Ishikawa (cell line): ENCODE data around the gene RIBC2.

Experiments
- CEBPB ChIP-seq: IDR thresholded peaks from 2 replicates; pipeline ENCODE4 v1.6.1; 2012
- CREB1 ChIP-seq: IDR thresholded peaks from 2 replicates; pipeline ENCODE4 v1.6.1; 2012; ENCODE audit warnings: low read depth
- EGR1 ChIP-seq: IDR thresholded peaks from 2 replicates; pipeline ENCODE4 v1.6.1; 2012
- EP300 ChIP-seq: IDR thresholded peaks from 2 replicates; pipeline ENCODE4 v1.6.1; 2012; ENCODE audit warnings: borderline replicate concordance
- FOXM1 ChIP-seq: IDR thresholded peaks from 2 replicates; pipeline ENCODE4 v1.6.1; 2012; ENCODE audit warnings: low read depth, borderline replicate concordance
- NFIC ChIP-seq: IDR thresholded peaks from 2 replicates; pipeline ENCODE4 v1.6.1; 2012
- RAD21 ChIP-seq: IDR thresholded peaks from 2 replicates; pipeline ENCODE4 v1.6.1; 2012; ENCODE audit warnings: low read depth
- TAF1 ChIP-seq: IDR thresholded peaks from 2 replicates; pipeline ENCODE4 v1.6.1; 2012; ENCODE audit warnings: low read depth, mild to moderate bottlenecking
- TCF12 ChIP-seq: IDR thresholded peaks from 2 replicates; pipeline ENCODE4 v1.6.1; 2012; ENCODE audit warnings: low read depth
- TEAD4 ChIP-seq: IDR thresholded peaks from 2 replicates; pipeline ENCODE4 v1.6.1; 2012
- USF1 ChIP-seq: IDR thresholded peaks from 2 replicates; pipeline ENCODE4 v1.6.1; 2012
- YY1 ChIP-seq: IDR thresholded peaks from 2 replicates; pipeline ENCODE4 v1.6.1; 2012; ENCODE audit warnings: low read depth
- ZBTB7A ChIP-seq: IDR thresholded peaks from 2 replicates; pipeline ENCODE4 v1.6.1; 2012; ENCODE audit warnings: low read depth
- TF ChIP-seq, protein P1 (sequence below): IDR thresholded peaks from 2 replicates; pipeline ENCODE4 v1.6.1; 2012
- TF ChIP-seq, protein P2 (sequence below): IDR thresholded peaks from 2 replicates; pipeline ENCODE4 v1.6.1; 2012; ENCODE audit warnings: low read depth, mild to moderate bottlenecking

The RIBC2 gene

GRCh38 chr22:45425101-45425500 lies 11.6 kb downstream of the RIBC2 start:
- TF ChIP-seq YY1 (no peak), TCF12 (no peak), CEBPB (no peak), CREB1 (no peak)

GRCh38 chr22:45425531-45426265 lies 12.2 kb downstream of the RIBC2 start:
- no peak for TF ChIP-seq TEAD4
- no peak for TF ChIP-seq TCF12
- TF ChIP-seq USF1 = no peak
- TF ChIP-seq EP300 = no peak
- no peak for TF ChIP-seq YY1
- no peak for TF ChIP-seq RAD21
- TF ChIP-seq CEBPB = no peak

DNA sequence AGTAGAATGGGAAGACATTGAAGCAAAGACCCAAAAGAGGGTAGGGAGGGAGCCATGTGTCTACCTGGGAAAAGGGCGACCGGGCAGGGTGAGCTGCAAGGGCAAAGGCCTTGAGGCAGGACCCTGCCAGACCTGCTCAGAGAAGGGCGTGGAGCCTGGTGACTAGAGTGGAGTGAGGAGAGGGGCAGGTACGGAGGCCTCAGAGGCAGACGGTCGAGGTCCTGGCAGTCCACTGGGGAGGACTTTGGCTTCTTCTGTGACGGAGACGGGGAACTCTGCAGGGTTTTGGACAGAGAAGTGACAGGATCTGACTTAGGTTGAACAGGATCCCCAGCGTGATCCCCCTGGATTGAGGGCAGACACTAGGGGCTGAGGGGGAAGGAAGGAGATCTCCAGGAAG lies 12.9 kb downstream of the RIBC2 start:
- TF ChIP-seq TAF1 (no peak), ZBTB7A (no peak)

DNA sequence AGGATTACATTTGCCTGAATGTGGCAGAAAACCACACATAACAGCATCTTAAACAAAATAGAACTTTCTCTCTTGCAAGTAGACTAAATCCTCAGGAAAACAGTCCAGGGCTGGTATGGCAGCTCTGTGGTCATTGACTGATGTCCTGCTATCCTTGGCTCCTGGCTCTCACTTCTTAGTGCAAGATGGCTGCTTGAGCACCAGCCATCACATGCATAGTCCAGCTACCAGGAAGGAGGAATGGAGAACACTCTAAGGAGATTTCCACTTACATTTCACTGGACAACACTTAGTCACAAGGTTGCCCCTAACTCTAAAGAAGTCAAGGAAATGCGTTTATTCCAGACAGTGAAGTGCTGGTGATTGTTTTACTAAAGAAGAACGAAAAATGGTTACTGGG lies 13.6 kb downstream of the RIBC2 start:
- TF ChIP-seq CEBPB (no peak), ZBTB7A (no peak), RAD21 (no peak), EGR1 (no peak), TCF12 (no peak), NFIC (no peak), FOXM1 (no peak), TEAD4 (no peak)
- TF ChIP-seq, protein P1, sequence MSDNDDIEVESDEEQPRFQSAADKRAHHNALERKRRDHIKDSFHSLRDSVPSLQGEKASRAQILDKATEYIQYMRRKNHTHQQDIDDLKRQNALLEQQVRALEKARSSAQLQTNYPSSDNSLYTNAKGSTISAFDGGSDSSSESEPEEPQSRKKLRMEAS = no peak
- TF ChIP-seq, protein P2, sequence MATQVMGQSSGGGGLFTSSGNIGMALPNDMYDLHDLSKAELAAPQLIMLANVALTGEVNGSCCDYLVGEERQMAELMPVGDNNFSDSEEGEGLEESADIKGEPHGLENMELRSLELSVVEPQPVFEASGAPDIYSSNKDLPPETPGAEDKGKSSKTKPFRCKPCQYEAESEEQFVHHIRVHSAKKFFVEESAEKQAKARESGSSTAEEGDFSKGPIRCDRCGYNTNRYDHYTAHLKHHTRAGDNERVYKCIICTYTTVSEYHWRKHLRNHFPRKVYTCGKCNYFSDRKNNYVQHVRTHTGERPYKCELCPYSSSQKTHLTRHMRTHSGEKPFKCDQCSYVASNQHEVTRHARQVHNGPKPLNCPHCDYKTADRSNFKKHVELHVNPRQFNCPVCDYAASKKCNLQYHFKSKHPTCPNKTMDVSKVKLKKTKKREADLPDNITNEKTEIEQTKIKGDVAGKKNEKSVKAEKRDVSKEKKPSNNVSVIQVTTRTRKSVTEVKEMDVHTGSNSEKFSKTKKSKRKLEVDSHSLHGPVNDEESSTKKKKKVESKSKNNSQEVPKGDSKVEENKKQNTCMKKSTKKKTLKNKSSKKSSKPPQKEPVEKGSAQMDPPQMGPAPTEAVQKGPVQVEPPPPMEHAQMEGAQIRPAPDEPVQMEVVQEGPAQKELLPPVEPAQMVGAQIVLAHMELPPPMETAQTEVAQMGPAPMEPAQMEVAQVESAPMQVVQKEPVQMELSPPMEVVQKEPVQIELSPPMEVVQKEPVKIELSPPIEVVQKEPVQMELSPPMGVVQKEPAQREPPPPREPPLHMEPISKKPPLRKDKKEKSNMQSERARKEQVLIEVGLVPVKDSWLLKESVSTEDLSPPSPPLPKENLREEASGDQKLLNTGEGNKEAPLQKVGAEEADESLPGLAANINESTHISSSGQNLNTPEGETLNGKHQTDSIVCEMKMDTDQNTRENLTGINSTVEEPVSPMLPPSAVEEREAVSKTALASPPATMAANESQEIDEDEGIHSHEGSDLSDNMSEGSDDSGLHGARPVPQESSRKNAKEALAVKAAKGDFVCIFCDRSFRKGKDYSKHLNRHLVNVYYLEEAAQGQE = no peak

GRCh38 chr22:45428391-45429385 lies 15.2 kb downstream of the RIBC2 start:
- no peak for TF ChIP-seq USF1
- no peak for TF ChIP-seq YY1
- no peak for TF ChIP-seq TCF12
- TF ChIP-seq TAF1 = no peak
- no peak for TF ChIP-seq TEAD4
- TF ChIP-seq RAD21 = no peak

DNA sequence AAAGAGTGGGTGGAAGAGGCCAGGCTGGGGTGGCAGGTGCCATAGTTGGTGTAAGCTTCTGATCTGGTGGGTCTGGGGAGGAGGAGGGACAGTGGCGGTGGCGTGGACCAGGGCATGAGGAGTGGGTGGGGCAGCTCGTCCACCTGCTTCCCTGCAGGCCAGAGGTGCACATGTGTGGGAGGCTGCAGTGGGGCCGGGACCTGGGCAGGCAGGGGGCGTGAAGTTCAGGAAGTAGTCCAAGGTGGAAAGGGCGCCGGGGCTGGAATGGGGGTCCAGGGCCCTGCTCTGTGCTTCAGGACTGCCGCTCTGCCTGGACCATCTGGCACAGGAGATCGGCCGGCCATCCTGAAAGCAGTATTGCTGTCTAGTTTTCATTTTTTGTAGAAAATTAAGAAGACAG lies 15.9 kb downstream of the RIBC2 start:
- no peak for TF ChIP-seq EGR1
- TF ChIP-seq FOXM1 = no peak
- no peak for TF ChIP-seq USF1
- TF ChIP-seq, protein P1 = no peak
- no peak for TF ChIP-seq TCF12

GRCh38 chr22:45429981-45430775 lies 16.7 kb downstream of the RIBC2 start:
- TF ChIP-seq, protein P2 = no peak
- TF ChIP-seq CEBPB = no peak
- TF ChIP-seq ZBTB7A = no peak
- no peak for TF ChIP-seq EGR1
- TF ChIP-seq TEAD4 = no peak
